H1 (cell line): ENCODE data around the gene EFCAB8. TPM values are rescaled to one million over a fixed set of nuclear protein-coding genes. Genes with fewer than 3 reads are reported as not detected.

ENCODE experiments used
- ZNF274 ChIP-seq: IDR thresholded peaks from 2 replicates; pipeline ENCODE4 v1.7.0; 2012; ENCODE audit warnings: low read length, borderline replicate concordance; ENCODE audit errors: extremely low read depth
- polyA plus RNA-seq, 7 experiments: library from polyadenylated mRNA; depleted of rRNA in 3 of 7; stranded (reverse) in 5 of 7; unstranded in 2 of 7; fragments of >200 nt in 5 of 7; fragments of 200-250 nt in 2 of 7; gene quantifications; 1 replicate in 5 of 7; 2 replicates in 1 of 7; 4 replicates in 1 of 7; pipeline versions ENCODE4 v1.2.1 to v1.2.3, GENCODE V29; 2011 to 2013; ENCODE audit warnings: missing spikeins in 2 of 7, mixed read lengths in 2 of 7
- total RNA-seq: library from RNA; stranded (reverse); fragmentation: NEBNext Ultra II Directional; extraction: Animal tissue kit (Norgen Biotek cat#: 25700); gene quantifications from 2 replicates; pipeline ENCODE4 v1.2.1, GENCODE V29; 2021

Gene EFCAB8
- total and polyA plus RNA-seq, 2 of the 8 experiments (the other 6 are each of a cell fraction or from before 2014, with no cell fraction given): 0.06 to 0.20 TPM

- no peak for TF ChIP-seq ZNF274
Observed at GRCh38 chr20:32891926-32892660, 33.4 kb downstream of the EFCAB8 start (continued).
